COLO668 (cell line): ENCODE results near the gene KLK14.

Source experiments
- DNase-seq: peaks from one replicate; lab custom pipeline; 2025; ENCODE audit not compliant: unreplicated experiment; lab: John Stamatoyannopoulos, UW

KLK14 gene

DNA sequence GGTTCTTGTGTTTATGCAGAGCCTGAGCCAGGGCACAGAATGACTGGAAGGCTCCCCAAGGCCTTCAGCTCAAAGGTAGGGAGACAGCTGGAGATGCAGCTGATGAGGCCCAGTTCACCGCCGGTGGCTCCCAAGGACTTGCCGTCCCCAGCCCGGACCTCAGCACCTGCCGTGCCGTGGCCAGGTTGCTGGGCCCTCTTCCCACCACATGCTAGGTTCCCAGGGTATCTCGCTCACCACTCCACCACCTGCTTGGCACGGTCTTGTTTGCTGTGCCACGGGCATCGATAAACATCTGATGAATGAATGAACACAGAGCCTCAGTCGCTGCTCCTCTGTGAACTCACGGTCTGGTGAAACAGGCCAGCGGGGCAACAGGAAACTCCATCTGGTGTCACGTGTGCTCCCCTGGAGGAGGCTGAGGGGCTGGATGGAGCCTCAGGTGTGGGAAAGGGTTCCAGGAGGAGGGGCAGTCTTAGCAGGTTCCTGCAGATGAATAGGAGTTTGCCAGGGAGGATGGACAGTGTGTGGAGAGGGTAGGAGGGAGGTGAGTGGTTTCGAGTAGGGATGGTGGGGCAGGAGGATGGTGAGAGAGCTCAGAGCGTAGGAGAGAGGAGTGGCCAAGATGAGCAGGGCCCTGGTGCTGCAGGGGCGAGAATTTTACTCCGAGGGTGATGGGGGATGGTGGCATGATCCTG is 3.6 kb upstream of the KLK14 start:
- peak; percentile 85 for DNase-seq

DNA sequence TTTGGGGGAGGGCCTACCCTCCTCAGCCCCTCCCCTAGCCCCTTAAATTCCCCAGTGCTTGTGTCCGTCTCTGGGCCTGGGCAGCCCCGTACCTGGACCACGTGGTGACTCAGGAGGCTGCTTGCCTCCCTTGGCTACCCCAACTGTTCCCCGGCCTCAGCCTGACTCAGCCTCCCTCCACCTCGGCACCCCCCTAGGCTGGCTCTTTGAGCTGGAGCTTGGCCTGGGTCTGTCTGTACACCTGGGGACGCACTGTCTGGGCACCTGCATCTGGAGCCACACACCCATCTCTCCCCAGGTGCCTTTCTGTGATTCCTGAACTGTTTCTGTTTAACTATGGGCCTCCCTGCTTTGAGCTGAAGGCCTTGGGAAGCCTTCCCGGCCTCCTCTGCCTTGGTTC is 1.8 kb upstream of the KLK14 start:
- DNase-seq: no peak

DNA sequence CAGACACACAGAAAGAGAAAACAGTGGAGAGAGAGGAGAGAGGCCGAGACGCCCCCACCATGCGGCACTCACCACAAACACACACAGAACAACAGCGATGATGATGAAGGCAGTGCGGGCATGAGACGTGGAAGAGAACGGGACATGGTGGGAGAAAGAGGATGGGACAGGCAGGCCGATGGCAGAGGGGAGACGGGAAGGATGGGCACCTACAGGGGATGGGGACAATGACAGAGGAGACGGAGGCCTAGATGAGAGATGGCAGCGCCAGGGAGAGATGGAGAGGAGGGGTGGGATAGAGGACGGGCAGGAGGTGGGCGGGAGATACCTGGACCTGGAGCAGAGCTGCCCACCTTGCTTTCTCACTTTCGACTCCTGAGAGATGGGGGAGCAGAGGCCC is 1.1 kb upstream of the KLK14 start:
- no peak for DNase-seq

- DNase-seq: no peak
Observed at GRCh38 chr19:51083181-51083580, 494 bp upstream of the KLK14 start.

- no peak for DNase-seq
Observed at GRCh38 chr19:51081476-51081875, 1.2 kb downstream of the KLK14 start.

GRCh38 chr19:51079481-51080110 is 3.1 kb downstream of the KLK14 start:
- DNase-seq: peak; percentile 66

GRCh38 chr19:51078731-51079130 is 4.0 kb downstream of the KLK14 start:
- DNase-seq: no peak

DNA sequence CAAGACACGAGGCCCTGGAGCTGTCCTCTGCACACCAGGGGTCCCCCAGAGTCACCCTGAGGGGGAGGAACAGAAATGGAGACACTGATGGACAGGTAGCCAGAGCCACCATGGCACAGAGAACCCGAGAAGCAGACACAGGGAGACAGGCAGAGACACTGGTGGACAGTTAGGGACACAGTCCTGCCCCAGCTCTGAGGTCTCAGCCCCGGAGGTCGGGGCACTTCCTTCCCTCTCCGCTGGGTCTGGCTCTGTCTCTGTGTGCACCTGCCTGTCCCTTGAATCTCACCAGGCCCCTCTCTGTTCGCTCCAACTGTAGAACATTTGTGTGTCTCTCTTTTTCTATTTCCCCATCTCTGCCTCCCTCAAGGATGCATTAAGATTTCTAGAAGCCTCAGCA is 4.6 kb downstream of the KLK14 start:
- DNase-seq: no peak

DNA sequence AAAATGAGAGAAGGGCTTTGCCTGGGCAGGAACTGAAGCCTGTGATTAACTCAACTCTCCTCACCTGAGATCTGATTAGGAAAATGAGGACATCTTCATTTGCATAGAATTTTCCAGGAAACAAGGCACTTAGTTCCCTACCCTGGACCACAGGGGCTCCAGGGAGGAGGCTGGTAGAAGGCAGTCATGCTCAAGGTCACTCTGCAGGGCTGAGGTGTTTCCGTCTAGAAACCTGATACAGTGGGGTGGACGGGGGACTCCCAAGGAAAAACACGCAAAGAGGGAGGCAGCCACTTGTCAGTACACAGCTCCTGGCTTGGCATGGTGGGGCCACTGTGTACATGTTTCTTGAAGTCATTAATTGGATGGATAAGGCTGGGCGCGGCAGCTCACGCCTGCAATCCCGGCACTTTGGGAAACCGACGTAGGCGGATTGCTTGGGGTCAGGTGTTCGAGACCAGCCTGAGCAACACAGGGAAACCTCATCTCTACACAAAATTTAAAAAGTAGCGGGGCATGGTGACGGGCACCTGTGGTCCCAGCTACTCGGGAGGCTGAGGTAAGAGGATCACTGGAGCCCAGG is 6.0 kb downstream of the KLK14 start:
- DNase-seq: no peak

- DNase-seq: no peak
Observed at GRCh38 chr19:51075998-51076397, 6.7 kb downstream of the KLK14 start.

DNA sequence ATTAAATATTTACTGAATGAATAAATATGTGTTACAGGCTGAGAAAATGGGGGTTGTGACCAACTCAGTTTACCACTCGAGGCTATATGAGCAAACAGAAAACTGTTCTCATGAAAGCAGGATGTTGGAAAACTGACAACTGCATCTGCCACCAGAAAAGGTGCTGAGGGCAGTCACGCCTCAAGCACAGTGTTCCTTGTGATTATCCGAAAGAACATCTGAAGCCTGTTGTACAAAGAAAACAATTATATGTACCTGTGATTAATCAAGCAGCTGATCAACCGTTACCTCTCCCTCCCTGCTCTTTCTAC is 11.6 kb downstream of the KLK14 start:
- peak; percentile 32 for DNase-seq

DNA sequence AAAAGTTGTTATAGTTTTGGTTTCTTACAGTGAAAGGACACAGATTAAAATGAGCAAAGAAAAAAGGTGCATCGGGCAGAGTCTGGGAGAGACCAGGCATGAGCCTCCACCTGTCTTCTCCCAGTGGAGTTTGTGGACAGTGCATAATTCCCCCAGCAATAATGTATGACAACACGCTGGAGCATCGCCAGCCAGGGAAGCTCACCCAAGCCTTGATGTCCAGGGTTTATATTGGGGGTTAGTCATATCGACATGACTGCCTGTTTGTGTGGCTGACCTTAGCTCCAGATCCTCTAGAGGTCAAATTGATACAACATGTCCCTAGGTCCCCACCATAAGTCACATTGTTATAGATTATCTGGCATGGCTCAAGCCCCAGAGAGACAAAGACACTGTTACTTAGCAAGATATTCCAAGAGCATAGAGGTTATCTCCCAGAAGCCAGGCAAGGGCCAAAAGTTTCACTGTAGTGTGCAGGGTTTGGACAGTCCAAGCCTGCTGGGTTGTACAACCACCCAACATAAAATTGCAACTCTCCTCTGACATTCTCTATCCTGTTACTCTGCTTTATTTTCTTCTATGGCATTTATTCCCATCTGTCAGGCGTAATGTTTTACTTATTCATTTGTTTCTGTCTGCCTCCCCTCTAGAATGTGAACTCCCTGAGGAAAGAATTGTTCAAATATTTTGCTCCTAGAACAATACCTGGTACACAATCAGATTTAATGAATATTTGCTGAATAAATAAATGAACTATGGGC is 12.2 kb downstream of the KLK14 start:
- peak; percentile 42 for DNase-seq

GRCh38 chr19:51066393-51067186 is 16.1 kb downstream of the KLK14 start:
- no peak for DNase-seq

GRCh38 chr19:51065221-51065960 is 17.3 kb downstream of the KLK14 start:
- no peak for DNase-seq

- no peak for DNase-seq
Observed at GRCh38 chr19:51064534-51065220, 18.0 kb downstream of the KLK14 start, which contains the start of gene KLK13. TSS of gene KLK13 (minus strand) at chr19:51065092. CDS start at chr19:51065067, 25 bp downstream.

GRCh38 chr19:51063664-51064063 is 19.0 kb downstream of the KLK14 start:
- DNase-seq: no peak

GRCh38 chr19:51060973-51061372 is 21.7 kb downstream of the KLK14 start:
- no peak for DNase-seq

DNA sequence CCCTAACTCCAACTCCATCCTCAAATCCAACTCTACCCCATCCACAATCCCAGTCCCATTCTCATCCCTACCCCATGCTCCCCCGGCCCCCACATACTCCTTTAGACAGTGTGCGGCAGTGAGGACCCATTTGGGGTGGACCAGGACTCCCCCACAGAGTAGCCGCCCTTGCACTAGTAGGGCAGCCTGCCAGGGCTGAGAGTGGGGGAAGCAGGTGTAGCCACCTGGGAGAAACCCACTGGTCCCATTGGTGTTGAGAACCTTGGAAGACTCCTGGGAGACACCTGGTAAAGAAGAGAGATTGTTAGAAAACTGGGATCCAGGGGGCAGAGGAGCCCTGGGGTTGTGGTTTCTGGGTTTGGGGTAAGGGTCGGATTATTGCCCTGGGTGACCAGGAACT is 22.4 kb downstream of the KLK14 start:
- DNase-seq: no peak

- peak; percentile 16 for DNase-seq
Observed at GRCh38 chr19:51059715-51060114, 23.0 kb downstream of the KLK14 start.

DNA sequence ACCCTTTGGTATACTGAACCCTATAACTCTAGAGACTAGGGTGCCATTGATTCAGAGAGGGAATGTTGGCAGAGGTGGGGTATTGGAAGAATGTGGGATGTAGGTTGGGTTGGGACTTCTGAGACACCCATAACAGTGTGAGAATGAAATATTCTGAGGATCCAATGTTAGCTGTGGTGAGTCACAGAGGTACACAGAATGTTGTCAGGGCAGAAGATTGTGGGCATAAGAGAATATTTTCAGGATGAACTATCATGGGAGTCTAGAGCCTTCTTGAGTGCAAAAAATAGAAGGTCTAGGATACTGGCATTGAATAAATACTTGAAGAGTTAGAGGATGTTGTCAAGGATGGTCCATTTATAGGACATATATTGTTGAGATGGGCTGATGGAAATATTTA is 26.8 kb downstream of the KLK14 start:
- DNase-seq: no peak
